ENCODE measurements around the gene PPP6R2.

- no peak for TF ChIP-seq CTCF (IDR thresholded peaks at IDR 0.05)
- no peak for TF ChIP-seq POLR2AphosphoS5 (IDR thresholded peaks at IDR 0.05)
- no peak for TF ChIP-seq POLR2A (IDR thresholded peaks at IDR 0.05)
These were observed 42.4 kb upstream of the PPP6R2 start for GRCh38 chr22:50300620-50301257.

Measured in breast epithelium (tissue), 3 donors.